NCI-H524 treated with DMSO at 0.1 percent for 48 hours (cell line): ENCODE data around the gene GLI2.
A peak's percentile ranks its signal among the peaks of the same experiment; 100 is the strongest.

Source experiments
- DNase-seq: peaks from one replicate; lab custom pipeline; 2025; lab: John Stamatoyannopoulos, UW

GLI2 gene

GRCh38 chr2:120712180-120712681 lies 23.4 kb upstream of the GLI2 start:
- peak; percentile 87 for DNase-seq

GRCh38 chr2:120715353-120715752 lies 20.3 kb upstream of the GLI2 start:
- DNase-seq, result no peak

GRCh38 chr2:120715941-120716340 lies 19.7 kb upstream of the GLI2 start:
- no peak for DNase-seq

GRCh38 chr2:120716641-120717585 lies 18.8 kb upstream of the GLI2 start:
- DNase-seq, result no peak

- no peak for DNase-seq
These were observed 16.2 kb upstream of the GLI2 start for GRCh38 chr2:120719491-120719890.

- DNase-seq, result no peak
These were observed 15.4 kb upstream of the GLI2 start for GRCh38 chr2:120720231-120720630.

- DNase-seq, result no peak
These were observed 14.8 kb upstream of the GLI2 start for GRCh38 chr2:120720746-120721375.

- DNase-seq, result no peak
These were observed 13.5 kb upstream of the GLI2 start for GRCh38 chr2:120722246-120722567.

- DNase-seq, result no peak
These were observed 12.9 kb upstream of the GLI2 start for GRCh38 chr2:120722568-120723421.

GRCh38 chr2:120726245-120726644 lies 9.4 kb upstream of the GLI2 start:
- DNase-seq, result no peak

- DNase-seq, result no peak
These were observed 6.0 kb upstream of the GLI2 start for GRCh38 chr2:120729406-120730399.

- no peak for DNase-seq
These were observed 4.5 kb upstream of the GLI2 start for GRCh38 chr2:120731175-120731574.

- no peak for DNase-seq
These were observed 3.0 kb upstream of the GLI2 start for GRCh38 chr2:120732506-120733237.

GRCh38 chr2:120733238-120733932 lies 2.3 kb upstream of the GLI2 start:
- DNase-seq, result no peak

- no peak for DNase-seq
These were observed 577 bp upstream of the GLI2 start for GRCh38 chr2:120734930-120735651.

- no peak for DNase-seq
These were observed 545 bp downstream of the GLI2 start for GRCh38 chr2:120736202-120736623.

GRCh38 chr2:120736624-120737339 lies 1.1 kb downstream of the GLI2 start:
- no peak for DNase-seq

- DNase-seq, result no peak
These were observed 1.9 kb downstream of the GLI2 start for GRCh38 chr2:120737340-120738101.
